ACC112 (cell line): ENCODE data around the gene LIMS2.

ENCODE experiments used
- H2AFZ ChIP-seq: fragments of 200-600 bp; sonication (generic); one replicate; pipeline ENCODE4 v1.6.0; 2017; ENCODE audit warnings: antibody characterized with exemption, low read length; ENCODE audit not compliant: unreplicated experiment
- H3K27ac ChIP-seq: fragments of 200-600 bp; sonication (generic); 2 replicates; pipeline ENCODE4 v1.5.1; 2014; ENCODE audit warnings: low read depth, mild to moderate bottlenecking, antibody characterized with exemption, low read length, moderate library complexity
- H3K27me3 ChIP-seq: fragments of 200-600 bp; sonication (generic); 2 replicates; pipeline ENCODE4 v1.6.1; 2014; ENCODE audit warnings: mild to moderate bottlenecking, antibody characterized with exemption, low read length, moderate library complexity, mixed read lengths; ENCODE audit not compliant: insufficient read depth
- H3K36me3 ChIP-seq: fragments of 200-600 bp; sonication (generic); 2 replicates; pipeline ENCODE4 v1.6.1; 2016; ENCODE audit warnings: mild to moderate bottlenecking, antibody characterized with exemption, low read length, moderate library complexity, mixed read lengths; ENCODE audit not compliant: insufficient read depth
- H3K4me1 ChIP-seq: fragments of 200-600 bp; sonication (generic); one replicate; pipeline ENCODE4 v1.6.1; 2016; ENCODE audit warnings: low read length, mixed read lengths; ENCODE audit not compliant: insufficient read depth, unreplicated experiment, control insufficient read depth
- H3K4me3 ChIP-seq: fragments of 200-600 bp; sonication (generic); 2 replicates; pipeline ENCODE4 v1.5.1; 2014; ENCODE audit warnings: mild to moderate bottlenecking, low read depth, low read length
- H3K79me2 ChIP-seq: fragments of 200-600 bp; sonication (generic); one replicate; pipeline ENCODE4 v1.6.0; 2016; ENCODE audit warnings: low read length; ENCODE audit not compliant: control insufficient read depth, unreplicated experiment, insufficient read depth

LIMS2 gene

DNA sequence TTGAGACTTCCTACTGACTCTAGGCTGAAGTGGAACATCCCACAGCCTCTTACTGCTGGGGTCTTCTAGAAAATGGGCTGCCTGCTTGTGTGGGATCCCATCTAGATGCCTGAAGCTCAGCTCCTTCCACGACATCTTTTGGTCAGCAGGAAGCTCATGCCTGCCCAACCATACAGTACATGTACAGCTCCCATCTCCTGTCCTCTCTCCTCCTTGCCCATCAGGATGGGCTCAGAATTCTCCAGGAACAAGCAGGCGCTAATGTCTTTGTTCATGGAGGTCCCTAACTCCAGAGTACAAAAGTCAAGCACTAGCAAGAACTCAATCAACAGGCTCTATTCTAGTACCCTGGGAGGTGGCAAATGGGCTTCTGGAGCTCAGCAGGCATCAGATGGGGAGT is 61.1 kb downstream of the LIMS2 start:
- Histone ChIP-seq H2AFZ (no peak overlapping the region), H3K4me3 (no peak overlapping the region), H3K79me2 (no peaks in the 10 kb centered on the region), H3K4me1 (peaks cover 4% of the 10 kb centered on the region), H3K27ac (no peak overlapping the region), H3K27me3 (no peaks in the 10 kb centered on the region), H3K36me3 (no peaks in the 10 kb centered on the region)

DNA sequence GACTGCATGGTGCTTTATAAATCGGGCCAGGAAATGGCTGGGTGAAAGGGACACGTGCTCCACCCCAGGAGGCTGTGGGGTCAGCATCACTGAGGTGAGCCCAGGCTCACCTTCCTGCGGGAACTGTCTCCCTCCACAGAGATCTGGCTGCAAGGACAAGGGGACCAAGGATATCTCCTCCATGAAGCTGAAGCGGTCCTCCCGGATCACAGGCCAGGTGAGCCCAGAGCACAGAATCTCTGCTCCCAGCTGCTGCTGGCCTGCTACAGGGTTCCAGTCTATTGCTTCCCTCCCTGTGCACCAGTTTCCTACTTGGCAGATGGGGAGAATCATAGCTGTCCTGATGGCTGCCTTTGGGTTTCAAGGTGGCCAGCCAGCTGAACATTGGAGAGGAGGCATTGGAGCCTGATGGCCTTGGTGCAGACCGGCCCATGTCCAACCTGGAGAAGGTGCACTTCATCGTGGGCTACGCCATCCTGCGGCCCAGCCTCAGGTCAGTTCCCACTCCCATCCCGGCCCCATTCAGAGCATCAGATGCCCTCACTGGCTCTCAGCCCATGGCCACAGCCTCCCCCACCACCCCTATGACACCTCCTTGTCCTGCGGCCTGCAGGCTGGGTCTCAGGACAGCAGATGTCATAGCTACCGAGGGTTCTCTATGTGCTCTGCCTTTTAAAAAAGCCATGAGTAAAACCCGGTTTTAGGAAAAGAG is 63.1 kb downstream of the LIMS2 start:
- H3K36me3 ChIP-seq: no peaks in the 10 kb centered on the region
- H3K27me3 ChIP-seq: no peaks in the 10 kb centered on the region
- H3K4me3 ChIP-seq: no peak overlapping the region

DNA sequence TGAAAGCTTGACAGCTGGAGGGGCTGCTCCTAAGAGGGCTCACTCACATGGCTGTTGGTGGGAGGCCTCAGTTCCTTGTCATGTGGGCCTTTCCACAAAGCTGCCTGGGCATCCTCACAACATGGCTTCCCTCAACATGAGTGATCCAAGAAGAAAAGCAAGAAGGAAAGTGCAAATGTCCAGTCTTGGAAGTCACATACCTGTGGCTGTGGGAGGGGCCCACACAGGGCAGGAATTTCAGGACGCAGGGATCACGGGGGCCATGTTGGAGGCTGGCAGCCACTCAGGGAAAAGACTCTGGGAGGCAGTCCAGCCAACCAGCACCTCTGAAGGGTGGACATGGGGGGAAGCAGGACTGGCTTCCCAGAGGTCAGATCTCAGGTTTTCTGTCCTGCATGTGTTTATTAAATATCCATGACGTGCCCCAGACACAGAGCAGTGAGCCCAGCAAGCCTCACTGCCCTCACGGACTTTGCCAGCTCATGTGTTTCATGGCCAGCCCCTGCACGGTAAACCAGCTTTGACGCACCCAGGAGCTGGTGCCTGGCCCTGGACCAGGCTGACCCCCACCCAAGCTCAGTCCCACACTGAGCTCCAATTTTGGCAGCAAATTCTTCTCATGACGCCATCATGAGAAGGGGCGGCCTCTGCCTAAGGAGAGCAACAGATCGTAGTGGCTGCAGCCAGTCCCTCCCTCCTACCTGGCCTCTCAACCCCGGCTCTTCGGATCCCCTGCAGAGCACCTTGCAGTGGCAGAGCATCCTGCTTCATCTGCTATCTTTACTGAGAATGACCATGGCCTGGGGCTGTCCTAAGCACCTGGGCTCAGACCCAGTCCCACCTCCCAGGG is 64.0 kb downstream of the LIMS2 start:
- H3K4me3 ChIP-seq: no peak overlapping the region
- no peaks in the 10 kb centered on the region for H3K27me3 ChIP-seq
- no peak overlapping the region for H3K27ac ChIP-seq
- peaks cover 4% of the 10 kb centered on the region for H3K4me1 ChIP-seq
- H3K36me3 ChIP-seq: no peaks in the 10 kb centered on the region
- no peaks in the 10 kb centered on the region for H3K79me2 ChIP-seq
- no peak overlapping the region for H2AFZ ChIP-seq

More for the DNA sequence above, 63.1 kb downstream of the LIMS2 start:
- no peaks in the 10 kb centered on the region for H3K79me2 ChIP-seq
- H3K4me1 ChIP-seq: peaks cover 4% of the 10 kb centered on the region
- no peak overlapping the region for H3K27ac ChIP-seq
- no peak overlapping the region for H2AFZ ChIP-seq

DNA sequence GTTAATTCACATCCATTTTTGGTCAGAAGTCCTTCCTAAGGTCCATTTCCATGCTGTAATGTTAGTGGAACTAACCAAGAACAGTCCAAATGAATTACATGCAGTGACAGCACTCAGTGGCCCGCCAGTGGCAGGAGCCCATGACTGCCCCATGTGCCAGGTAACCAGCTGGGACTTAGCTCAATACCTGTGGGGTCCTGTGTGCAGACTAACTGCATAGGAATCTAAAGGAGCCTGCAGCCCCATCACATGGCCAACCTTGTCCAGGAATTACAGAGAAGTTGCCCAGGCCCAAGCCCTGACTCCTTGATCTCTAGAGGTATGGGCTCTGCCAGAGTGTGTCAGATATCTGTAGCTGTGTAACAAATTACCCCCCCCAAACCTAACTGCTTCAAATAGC is 64.8 kb downstream of the LIMS2 start:
- no peak overlapping the region for H3K27ac ChIP-seq
- H2AFZ ChIP-seq: no peak overlapping the region
- no peak overlapping the region for H3K4me3 ChIP-seq
- H3K4me1 ChIP-seq: peaks cover 4% of the 10 kb centered on the region
- H3K27me3 ChIP-seq: no peaks in the 10 kb centered on the region
- H3K79me2 ChIP-seq: no peaks in the 10 kb centered on the region
- no peaks in the 10 kb centered on the region for H3K36me3 ChIP-seq

DNA sequence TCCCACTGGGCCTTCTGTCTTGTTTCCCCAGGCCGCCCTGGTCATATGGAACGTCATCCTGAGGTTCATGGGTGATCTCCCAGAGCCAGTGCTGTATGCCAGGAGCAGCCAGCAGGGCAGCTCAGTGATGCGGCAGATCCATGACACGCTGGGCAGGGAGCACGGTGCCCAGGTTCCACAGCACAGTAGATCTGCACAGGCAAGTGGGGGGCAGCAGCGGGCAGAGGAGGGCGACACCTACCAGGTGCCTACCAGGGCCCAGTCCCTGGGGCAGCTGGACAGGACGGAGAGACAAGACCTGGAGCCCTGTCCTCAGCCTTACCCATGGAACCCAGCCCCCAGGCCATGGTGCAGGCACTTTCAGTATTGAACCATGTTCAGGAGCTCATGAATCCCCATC is 65.5 kb downstream of the LIMS2 start:
- Histone ChIP-seq H3K27ac (no peak overlapping the region), H2AFZ (no peak overlapping the region), H3K36me3 (no peaks in the 10 kb centered on the region), H3K4me1 (peaks cover 3% of the 10 kb centered on the region), H3K79me2 (no peaks in the 10 kb centered on the region), H3K27me3 (no peaks in the 10 kb centered on the region), H3K4me3 (no peak overlapping the region)

DNA sequence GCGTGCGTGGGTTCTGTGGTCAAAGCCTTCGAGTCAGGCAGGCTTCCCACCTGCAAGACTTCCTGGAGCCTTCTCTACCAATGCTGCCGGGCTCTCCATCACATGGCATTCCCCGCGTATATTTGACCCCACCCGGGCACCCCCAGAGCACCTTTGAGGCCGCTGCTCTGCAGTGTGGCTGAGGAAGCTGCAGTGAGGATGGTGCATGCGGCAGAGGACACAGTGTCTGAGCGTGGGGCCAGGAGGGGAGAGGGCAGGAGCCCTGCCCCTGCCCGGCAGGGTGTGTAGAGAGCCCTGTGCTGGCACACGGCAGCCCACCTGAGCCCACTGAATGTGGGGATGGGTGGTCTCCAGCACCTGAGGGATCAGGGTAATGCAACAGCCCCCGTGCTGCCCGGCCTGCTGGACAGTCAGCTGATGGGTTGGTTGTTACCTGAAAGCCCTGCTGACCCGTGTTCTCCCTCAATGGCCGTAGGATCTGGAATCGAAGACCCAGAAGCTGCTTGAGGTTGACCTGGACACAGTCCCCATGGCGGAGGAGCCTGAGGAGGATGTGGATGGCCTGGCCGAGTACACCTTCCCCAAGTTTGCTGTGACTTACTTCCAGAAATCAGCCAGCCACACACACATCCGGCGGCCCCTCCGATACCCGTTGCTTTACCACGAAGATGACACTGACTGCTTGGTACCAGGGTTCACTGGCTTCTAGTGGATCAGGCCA is 66.1 kb downstream of the LIMS2 start:
- Histone ChIP-seq H3K4me1 (no peaks in the 10 kb centered on the region), H3K4me3 (no peak overlapping the region), H3K36me3 (no peaks in the 10 kb centered on the region), H3K27me3 (no peaks in the 10 kb centered on the region), H2AFZ (no peak overlapping the region), H3K79me2 (no peaks in the 10 kb centered on the region), H3K27ac (no peak overlapping the region)

DNA sequence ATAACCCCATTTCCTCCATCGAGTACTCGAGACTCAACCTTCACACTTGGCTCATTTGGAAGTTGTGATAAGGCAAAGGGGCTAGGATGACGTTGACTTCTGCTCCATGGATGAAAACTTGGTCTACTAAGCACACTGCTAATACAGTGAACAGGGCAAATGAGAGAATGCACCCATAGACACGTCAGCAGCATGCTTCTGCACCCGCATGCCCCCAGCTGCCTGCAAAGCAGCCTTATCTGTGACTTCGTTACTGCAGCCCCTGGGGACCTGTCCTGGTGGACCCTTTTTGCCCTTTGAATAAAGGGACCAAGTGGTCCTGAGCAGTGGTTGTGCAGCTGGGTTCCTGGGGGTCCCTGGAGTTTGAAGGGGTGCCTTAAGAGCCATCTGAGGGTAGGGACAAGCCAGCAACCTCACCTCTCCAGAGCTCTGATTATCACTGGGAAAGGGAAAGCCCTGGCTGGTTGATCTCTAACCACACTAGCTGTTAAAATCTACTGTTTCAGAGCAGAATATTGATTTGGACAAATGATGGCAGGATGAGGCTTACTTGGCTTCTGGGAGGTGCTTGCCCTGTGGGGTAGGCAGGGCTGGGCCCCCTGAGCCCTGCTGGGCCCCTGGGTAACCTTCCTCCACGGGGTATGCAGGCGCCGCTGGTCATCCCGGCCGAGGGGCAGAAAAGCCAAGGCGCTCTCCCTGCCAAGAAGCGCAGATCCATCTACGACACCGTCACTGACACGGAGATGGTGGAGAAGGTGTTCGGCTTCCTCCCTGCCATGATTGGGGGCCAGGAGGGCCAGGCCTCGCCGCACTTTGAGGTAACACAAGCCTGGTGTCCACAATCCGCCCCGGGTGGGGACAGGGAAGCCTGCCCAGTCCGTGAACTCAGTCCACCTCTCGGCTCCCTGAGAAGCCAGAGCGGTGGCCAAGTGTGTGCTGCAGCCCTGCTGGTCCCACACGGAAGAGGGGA is 67.0 kb downstream of the LIMS2 start:
- no peak overlapping the region for H2AFZ ChIP-seq
- no peaks in the 10 kb centered on the region for H3K36me3 ChIP-seq
- H3K27me3 ChIP-seq: no peaks in the 10 kb centered on the region
- H3K4me1 ChIP-seq: no peaks in the 10 kb centered on the region
- no peaks in the 10 kb centered on the region for H3K79me2 ChIP-seq
- H3K4me3 ChIP-seq: no peak overlapping the region
- H3K27ac ChIP-seq: no peak overlapping the region

DNA sequence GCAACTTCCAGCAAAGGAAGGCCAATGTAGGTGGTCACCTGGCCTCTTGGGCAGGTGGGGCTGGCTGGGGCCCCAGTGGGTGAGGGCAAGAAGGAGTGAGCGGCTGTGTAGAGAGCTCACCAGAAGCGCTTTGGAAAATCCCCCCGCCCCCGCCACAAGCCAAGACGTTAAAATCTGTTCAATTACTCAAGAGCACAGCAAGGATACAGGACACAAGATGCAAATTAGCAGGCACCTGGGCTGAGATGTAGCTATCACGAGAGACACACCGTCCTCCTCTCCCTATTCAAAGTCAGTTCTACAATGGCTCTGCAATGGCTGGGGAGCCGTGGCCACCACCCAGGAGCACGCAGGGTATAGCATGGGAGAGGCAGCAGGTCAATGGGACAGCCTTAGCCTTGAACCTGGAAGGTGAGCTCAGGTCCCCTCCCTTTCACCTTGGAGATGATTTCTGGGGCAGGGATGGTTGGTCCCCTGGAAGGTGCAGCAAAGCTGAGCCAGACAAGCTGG is 67.9 kb downstream of the LIMS2 start:
- no peak overlapping the region for H3K4me3 ChIP-seq
- H2AFZ ChIP-seq: no peak overlapping the region
- H3K27ac ChIP-seq: no peak overlapping the region
- H3K27me3 ChIP-seq: no peaks in the 10 kb centered on the region
- H3K36me3 ChIP-seq: no peaks in the 10 kb centered on the region
- no peaks in the 10 kb centered on the region for H3K4me1 ChIP-seq
- H3K79me2 ChIP-seq: no peaks in the 10 kb centered on the region

DNA sequence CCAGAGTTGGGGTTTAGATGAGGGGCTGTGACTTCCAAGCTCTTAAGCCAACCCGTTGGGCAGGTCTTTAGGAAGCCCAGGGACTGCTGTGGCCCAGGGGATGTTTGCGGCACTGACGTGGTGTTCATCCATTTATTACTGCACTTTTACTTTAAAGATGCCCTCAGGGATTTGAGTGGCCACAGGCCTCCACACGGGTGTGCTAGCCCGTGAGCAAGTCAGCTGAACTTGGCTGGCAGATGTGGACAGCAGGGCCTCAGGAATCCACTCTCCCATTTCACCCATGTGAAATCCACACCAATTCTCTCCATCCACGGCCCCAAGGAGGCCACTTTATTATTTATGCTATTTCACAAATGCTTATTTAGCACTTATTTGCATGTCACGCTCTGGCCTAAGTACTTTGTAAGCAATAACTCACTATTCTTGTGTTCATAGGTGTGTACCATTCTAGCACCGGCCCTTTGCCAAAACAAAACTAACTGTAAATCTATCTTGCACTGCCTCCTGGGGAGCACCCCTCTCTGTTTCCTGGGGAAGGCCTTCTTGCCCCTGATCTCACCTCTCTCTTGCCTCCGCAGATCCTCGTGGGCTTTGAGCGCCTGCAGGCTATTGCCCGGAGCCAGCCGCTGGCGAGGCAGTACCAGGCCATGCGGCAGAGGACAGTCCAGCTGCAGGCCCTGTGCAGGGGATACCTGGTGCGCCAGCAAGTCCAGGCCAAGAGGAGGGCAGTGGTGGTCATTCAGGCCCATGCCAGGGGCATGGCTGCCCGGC is 68.5 kb downstream of the LIMS2 start:
- H3K36me3 ChIP-seq: no peaks in the 10 kb centered on the region
- H3K4me1 ChIP-seq: no peaks in the 10 kb centered on the region
- H3K27ac ChIP-seq: no peak overlapping the region
- no peaks in the 10 kb centered on the region for H3K27me3 ChIP-seq
- H3K79me2 ChIP-seq: no peaks in the 10 kb centered on the region
- H3K4me3 ChIP-seq: no peak overlapping the region
- no peak overlapping the region for H2AFZ ChIP-seq
